Activated CD4-positive, alpha-beta T cell treated with anti-CD3 and anti-CD28 coated beads, Interleukin-2, amount 10 ng/mL, durations not matched to agents 7 days and 5 days (primary cell): ENCODE data around the gene LY6G5C. TPM values are rescaled to one million over a fixed set of nuclear protein-coding genes. Genes with fewer than 3 reads are reported as not detected.

Source experiments
- CTCF ChIA-PET: fragments of 350-600 bp; sonication (Branson Sonifier 250); formaldehyde crosslinking; loops from one replicate; lab custom pipeline; 2021; ENCODE audit warnings: antibody characterized with exemption; lab: Charles Lee
- POLR2A ChIA-PET: fragments of 350-600 bp; sonication (Branson Sonifier 250); formaldehyde crosslinking; loops from one replicate; lab custom pipeline; 2021; ENCODE audit warnings: antibody characterized with exemption; lab: Charles Lee
- DNase-seq: peaks from one replicate; pipeline ENCODE4 v3.0.0-alpha.2; 2020
- H3K27ac Mint-ChIP-seq: one replicate; pipeline ENCODE4 v1.8.0; 2021; ENCODE audit warnings: mild to moderate bottlenecking, moderate library complexity, mixed read lengths
- H3K27me3 Mint-ChIP-seq: one replicate; pipeline ENCODE4 v1.8.0; 2021; ENCODE audit warnings: mixed read lengths
- H3K36me3 Mint-ChIP-seq: one replicate; pipeline ENCODE4 v1.8.0; 2021; ENCODE audit warnings: low read depth, mixed read lengths
- H3K4me1 Mint-ChIP-seq: one replicate; pipeline ENCODE4 v1.8.0; 2021; ENCODE audit warnings: mixed read lengths
- H3K4me3 Mint-ChIP-seq: one replicate; pipeline ENCODE4 v1.8.0; 2021; ENCODE audit warnings: mild to moderate bottlenecking, moderate library complexity, mixed read lengths
- H3K9me3 Mint-ChIP-seq: one replicate; pipeline ENCODE4 v1.8.0; 2021; ENCODE audit warnings: mixed read lengths
- total RNA-seq, 2 experiments: library from RNA; stranded (reverse); gene quantifications; one replicate each; pipeline ENCODE4 v1.2.3, GENCODE V29; 2021

LY6G5C gene
- total RNA-seq, 2 experiments from 2014 or later: 1.7 to 2.1 TPM

GRCh38 chr6:31657406-31658157 lies 23.3 kb downstream of the LY6G5C start:
- Mint-ChIP-seq H3K9me3 (no peaks in the 10 kb centered on the region), H3K27me3 (no peaks in the 10 kb centered on the region), H3K4me3 (peak overlapping the region; percentile 31), H3K36me3 (peaks cover 55% of the 10 kb centered on the region), H3K4me1 (peaks cover 70% of the 10 kb centered on the region), H3K27ac (peak overlapping the region; percentile 61)
- peak; percentile 45 for DNase-seq
- CTCF ChIA-PET: interaction anchor here (0.8 to 1.6 kb wide), 5 partner anchors 16 to 173 kb away, joined by 3 to 6 read pairs (median 4); no protein-coding TSS in a partner anchor
- POLR2A ChIA-PET: interaction anchor here (0.6 to 0.7 kb wide), 2 partner anchors 59 to 181 kb away, joined by 3 to 5 read pairs; no protein-coding TSS in a partner anchor

- Mint-ChIP-seq H3K4me3 (no peak within 1 kb of the TSS), H3K27ac (peak within 1 kb of the TSS; percentile 63), H3K4me1 (peaks cover 68% of the 10 kb centered on the region), H3K36me3 (peaks cover 44% of the 10 kb centered on the region), H3K9me3 (no peaks in the 10 kb centered on the region), H3K27me3 (no peaks in the 10 kb centered on the region)
- no peak for DNase-seq
- ChIA-PET POLR2A (no interaction called here), CTCF (interaction anchor here (1.0 to 5.4 kb wide), 4 partner anchors 7 to 104 kb away, joined by 3 to 32 read pairs (median 3); partner anchors contain the start of genes CSNK2B, GPANK1 and LTB)
Observed at GRCh38 chr6:31655349-31656237, 25.3 kb downstream of the LY6G5C start, which contains the start of gene APOM. TSS of gene APOM (plus strand) at chr6:31655894. CDS start at chr6:31655967, 73 bp downstream.

GRCh38 chr6:31654574-31655348 lies 26.1 kb downstream of the LY6G5C start:
- Mint-ChIP-seq H3K27ac (no peak overlapping the region), H3K4me3 (no peak overlapping the region), H3K4me1 (peaks cover 68% of the 10 kb centered on the region), H3K27me3 (no peaks in the 10 kb centered on the region), H3K9me3 (no peaks in the 10 kb centered on the region), H3K36me3 (peaks cover 42% of the 10 kb centered on the region)
- DNase-seq: no peak
- CTCF ChIA-PET: interaction anchor here (0.7 to 5.4 kb wide), 9 partner anchors 8 to 175 kb away, joined by 3 to 32 read pairs (median 3); partner anchors contain the start of genes CSNK2B, DDX39B, GPANK1 and NFKBIL1
- POLR2A ChIA-PET: no interaction called here

GRCh38 chr6:31652925-31653724 lies 27.7 kb downstream of the LY6G5C start:
- CTCF ChIA-PET: interaction anchor here (0.7 to 5.4 kb wide), 15 partner anchors 10 to 178 kb away, joined by 3 to 32 read pairs (median 4); partner anchors contain the start of genes ATP6V1G2, DDX39B, GPANK1 and VARS1
- POLR2A ChIA-PET: interaction anchor here (0.6 to 1.8 kb wide), 3 partner anchors 12 to 91 kb away, joined by 3 to 10 read pairs (median 6); partner anchors contain the start of gene GPANK1
- peaks cover 39% of the 10 kb centered on the region for H3K36me3 Mint-ChIP-seq
- H3K9me3 Mint-ChIP-seq: no peaks in the 10 kb centered on the region
- H3K27ac Mint-ChIP-seq: peak overlapping the region; percentile 100
- peak overlapping the region; percentile 95 for H3K4me3 Mint-ChIP-seq
- peaks cover 60% of the 10 kb centered on the region for H3K4me1 Mint-ChIP-seq
- peak; percentile 91 for DNase-seq
- H3K27me3 Mint-ChIP-seq: no peaks in the 10 kb centered on the region

GRCh38 chr6:31651602-31652191 lies 29.2 kb downstream of the LY6G5C start:
- no peaks in the 10 kb centered on the region for H3K9me3 Mint-ChIP-seq
- ChIA-PET CTCF (interaction anchor here (0.6 to 5.4 kb wide), 9 partner anchors 11 to 1270 kb away, joined by 3 to 32 read pairs (median 4); partner anchors contain the start of gene GPANK1), POLR2A (interaction anchor here (0.7 to 1.8 kb wide), 3 partner anchors 9 to 30 kb away, joined by 3 to 6 read pairs (median 3); partner anchors contain the start of genes C6orf47 and GPANK1)
- peak overlapping the region; percentile 100 for H3K27ac Mint-ChIP-seq
- peaks cover 49% of the 10 kb centered on the region for H3K4me1 Mint-ChIP-seq
- DNase-seq: no peak
- peak overlapping the region; percentile 95 for H3K4me3 Mint-ChIP-seq
- H3K36me3 Mint-ChIP-seq: peaks cover 41% of the 10 kb centered on the region
- H3K27me3 Mint-ChIP-seq: no peaks in the 10 kb centered on the region

- peaks cover 57% of the 10 kb centered on the region for H3K36me3 Mint-ChIP-seq
- H3K4me3 Mint-ChIP-seq: no peak overlapping the region
- ChIA-PET POLR2A (no interaction called here), CTCF (interaction anchor here (1.2 to 1.4 kb wide), 2 partner anchors 18 to 28 kb away, joined by 3 read pairs; no protein-coding TSS in a partner anchor)
- peaks cover 14% of the 10 kb centered on the region for H3K4me1 Mint-ChIP-seq
- no peaks in the 10 kb centered on the region for H3K9me3 Mint-ChIP-seq
- DNase-seq: no peak
- H3K27ac Mint-ChIP-seq: no peak overlapping the region
- no peaks in the 10 kb centered on the region for H3K27me3 Mint-ChIP-seq
Observed at GRCh38 chr6:31645325-31645724, 35.5 kb downstream of the LY6G5C start.

- H3K4me3 Mint-ChIP-seq: no peak overlapping the region
- peaks cover 7% of the 10 kb centered on the region for H3K4me1 Mint-ChIP-seq
- POLR2A ChIA-PET: no interaction called here
- no peak for DNase-seq
- H3K27ac Mint-ChIP-seq: no peak overlapping the region
- no peaks in the 10 kb centered on the region for H3K9me3 Mint-ChIP-seq
- CTCF ChIA-PET: interaction anchor here (0.7 to 1.4 kb wide), 2 partner anchors 27 to 1194 kb away, joined by 3 read pairs; partner anchors contain the start of gene TAP2
- H3K27me3 Mint-ChIP-seq: no peaks in the 10 kb centered on the region
- peaks cover 55% of the 10 kb centered on the region for H3K36me3 Mint-ChIP-seq
Observed at GRCh38 chr6:31643818-31644454, 36.9 kb downstream of the LY6G5C start.

GRCh38 chr6:31642798-31643570 lies 37.9 kb downstream of the LY6G5C start:
- H3K36me3 Mint-ChIP-seq: peaks cover 54% of the 10 kb centered on the region
- no peaks in the 10 kb centered on the region for H3K9me3 Mint-ChIP-seq
- POLR2A ChIA-PET: no interaction called here
- no peak overlapping the region for H3K27ac Mint-ChIP-seq
- no peaks in the 10 kb centered on the region for H3K27me3 Mint-ChIP-seq
- no peak for DNase-seq
- H3K4me1 Mint-ChIP-seq: peaks cover 4% of the 10 kb centered on the region
- CTCF ChIA-PET: interaction anchor here (0.6 to 0.7 kb wide), 3 partner anchors 19 to 1195 kb away, joined by 3 read pairs; partner anchors contain the start of gene TAP2
- no peak overlapping the region for H3K4me3 Mint-ChIP-seq

- Mint-ChIP-seq H3K4me1 (peaks cover 4% of the 10 kb centered on the region), H3K36me3 (peaks cover 52% of the 10 kb centered on the region), H3K27ac (no peak overlapping the region), H3K9me3 (no peaks in the 10 kb centered on the region), H3K27me3 (no peaks in the 10 kb centered on the region), H3K4me3 (no peak overlapping the region)
- ChIA-PET CTCF (interaction anchor here (1.5 kb wide), 1 partner anchor 16 kb away, joined by 4 read pairs; no protein-coding TSS in a partner anchor), POLR2A (no interaction called here)
- DNase-seq: no peak
Observed at GRCh38 chr6:31641370-31641769, 39.5 kb downstream of the LY6G5C start.

GRCh38 chr6:31640612-31641011 lies 40.3 kb downstream of the LY6G5C start:
- CTCF ChIA-PET: interaction anchor here (0.6 to 1.0 kb wide), 2 partner anchors 12 to 18 kb away, joined by 3 read pairs; no protein-coding TSS in a partner anchor
- Mint-ChIP-seq H3K4me3 (no peak overlapping the region), H3K27me3 (no peaks in the 10 kb centered on the region), H3K36me3 (peaks cover 54% of the 10 kb centered on the region), H3K4me1 (peaks cover 5% of the 10 kb centered on the region), H3K9me3 (no peaks in the 10 kb centered on the region), H3K27ac (peak overlapping the region; percentile 67)
- no peak for DNase-seq
- POLR2A ChIA-PET: no interaction called here
